GM21737 (cell line): ENCODE measurements around the gene HSF2BP.
"Not testable (repeated sequence)": the region's sequence is repeated elsewhere in the genome, so short reads cannot be mapped to it uniquely, and the experiment has no call there.

Experiments used
- ATAC-seq: cut with Tn5 transposase; IDR thresholded peaks from one replicate; pipeline ENCODE4 v1.9.1; 2021; ENCODE audit warnings: mild to moderate bottlenecking, moderate library complexity; ENCODE audit not compliant: unreplicated experiment

The HSF2BP gene

DNA sequence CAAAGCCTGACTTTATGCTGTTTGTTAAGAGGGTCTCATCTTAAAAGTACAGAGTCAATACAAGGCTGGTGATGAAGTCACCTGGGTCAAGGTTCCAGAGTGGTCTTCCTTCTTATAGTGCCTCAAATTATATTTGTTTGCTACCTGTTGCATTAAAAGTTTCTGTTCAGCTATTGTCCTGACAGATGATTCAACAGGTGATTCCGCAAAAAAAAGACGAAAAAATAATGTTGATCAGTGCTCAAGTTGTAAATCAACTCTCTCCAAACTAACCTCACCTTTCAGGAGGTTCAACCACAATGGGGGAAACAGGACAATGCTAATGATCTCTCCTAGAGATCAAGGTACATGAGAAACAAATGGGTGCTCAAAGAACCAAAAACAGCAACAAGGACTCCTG lies 35.7 kb downstream of the HSF2BP start:
- ATAC-seq = no peak

- no peak for ATAC-seq
Observed at GRCh38 chr21:43622796-43623195, 36.5 kb downstream of the HSF2BP start.

- ATAC-seq = no peak
Observed at GRCh38 chr21:43619856-43620255, 39.4 kb downstream of the HSF2BP start.

- no peak for ATAC-seq
Observed at GRCh38 chr21:43619344-43619743, 39.9 kb downstream of the HSF2BP start.

DNA sequence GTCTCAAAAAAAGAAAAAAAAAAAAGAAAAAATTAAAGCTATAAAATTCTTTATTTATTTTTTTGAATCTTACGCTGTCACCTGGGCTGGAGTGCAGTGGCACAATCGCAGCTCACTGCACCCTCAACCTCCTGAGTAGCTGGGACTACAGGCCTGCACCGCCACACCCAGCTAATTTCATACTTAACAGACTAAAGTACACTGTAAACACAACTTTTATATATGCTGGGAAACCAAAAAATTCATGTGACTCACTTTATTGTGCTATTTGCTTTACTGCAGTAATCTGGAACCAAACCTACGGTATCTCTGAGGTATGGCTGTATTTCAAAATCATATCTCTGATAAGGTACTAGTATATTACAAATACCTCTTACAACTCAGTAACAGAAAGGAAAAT lies 40.3 kb downstream of the HSF2BP start:
- ATAC-seq = no peak

DNA sequence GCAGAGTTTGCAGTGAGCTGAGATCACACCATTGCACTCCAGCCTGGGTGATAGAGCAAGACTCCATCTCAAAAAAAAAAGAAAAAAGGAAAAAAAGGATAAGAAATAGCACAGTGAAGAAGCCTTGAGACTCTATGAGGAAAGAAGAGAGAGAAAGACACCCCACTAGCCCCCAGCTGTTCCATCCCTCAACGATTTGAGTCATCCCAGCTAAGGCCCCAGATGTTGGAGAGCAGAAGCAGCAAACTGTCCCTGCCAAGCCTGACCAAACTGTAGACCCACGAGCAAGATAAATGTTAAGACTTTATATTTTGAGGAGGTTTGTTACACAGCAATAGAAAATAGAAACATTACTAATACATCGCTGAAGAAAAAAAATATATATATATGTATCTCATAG lies 42.4 kb downstream of the HSF2BP start:
- ATAC-seq = not testable (repeated sequence)

DNA sequence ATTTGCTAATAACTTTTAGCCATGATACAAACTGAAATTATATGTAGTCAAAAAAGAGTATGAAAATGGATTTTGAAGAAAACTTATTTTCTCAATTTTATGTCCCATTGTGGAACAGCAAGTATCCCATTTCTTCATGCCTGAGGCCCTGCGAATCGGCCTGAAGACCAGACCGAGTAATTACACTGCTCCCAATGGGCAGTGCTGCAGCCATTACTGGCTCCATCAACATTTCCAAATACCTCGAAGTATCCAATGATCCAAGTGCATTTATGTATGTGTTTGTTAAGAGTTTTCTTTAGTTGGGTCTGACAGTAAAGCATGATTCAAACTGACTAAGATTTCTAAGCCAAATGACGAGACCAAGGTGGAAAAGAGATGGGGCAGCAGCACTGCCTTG lies 44.4 kb downstream of the HSF2BP start:
- ATAC-seq = no peak

- ATAC-seq = no peak
Observed at GRCh38 chr21:43613755-43614638, 45.3 kb downstream of the HSF2BP start.

DNA sequence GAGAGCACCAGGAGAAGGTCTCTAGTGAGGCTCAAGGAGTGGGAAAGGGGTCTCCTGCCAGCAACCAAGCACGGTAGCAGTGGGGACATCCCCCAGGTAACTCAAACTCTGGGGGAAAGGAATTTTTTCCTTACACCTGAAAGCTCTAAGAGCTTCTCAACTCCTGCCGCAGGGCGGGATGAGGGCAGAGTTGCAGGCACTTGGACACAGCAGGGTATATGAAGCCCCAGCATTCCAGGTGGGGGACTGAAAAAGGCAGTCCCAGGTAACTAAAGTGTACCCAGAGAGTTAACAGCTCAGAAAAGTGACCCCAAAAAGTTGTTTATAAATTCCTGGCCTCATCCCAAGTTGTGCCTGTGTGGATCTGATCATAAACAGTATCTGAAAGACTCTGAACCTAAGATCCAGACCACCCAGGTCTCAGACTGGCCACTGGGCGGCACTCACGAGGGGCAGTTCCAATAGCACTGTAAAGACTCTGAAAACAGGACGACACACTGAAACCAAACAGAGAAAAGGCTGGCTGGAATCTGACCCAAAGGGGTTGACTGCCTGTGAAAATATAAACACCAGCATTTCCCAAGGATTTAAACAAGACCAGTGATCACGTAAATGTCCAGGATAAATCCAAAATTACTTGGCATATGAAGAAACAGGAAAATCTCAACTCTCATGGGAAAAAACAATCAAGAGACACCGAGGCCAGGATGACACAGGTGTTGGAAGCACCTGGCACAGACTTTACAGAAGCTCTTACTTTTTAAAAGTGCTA lies 47.5 kb downstream of the HSF2BP start:
- no peak for ATAC-seq

DNA sequence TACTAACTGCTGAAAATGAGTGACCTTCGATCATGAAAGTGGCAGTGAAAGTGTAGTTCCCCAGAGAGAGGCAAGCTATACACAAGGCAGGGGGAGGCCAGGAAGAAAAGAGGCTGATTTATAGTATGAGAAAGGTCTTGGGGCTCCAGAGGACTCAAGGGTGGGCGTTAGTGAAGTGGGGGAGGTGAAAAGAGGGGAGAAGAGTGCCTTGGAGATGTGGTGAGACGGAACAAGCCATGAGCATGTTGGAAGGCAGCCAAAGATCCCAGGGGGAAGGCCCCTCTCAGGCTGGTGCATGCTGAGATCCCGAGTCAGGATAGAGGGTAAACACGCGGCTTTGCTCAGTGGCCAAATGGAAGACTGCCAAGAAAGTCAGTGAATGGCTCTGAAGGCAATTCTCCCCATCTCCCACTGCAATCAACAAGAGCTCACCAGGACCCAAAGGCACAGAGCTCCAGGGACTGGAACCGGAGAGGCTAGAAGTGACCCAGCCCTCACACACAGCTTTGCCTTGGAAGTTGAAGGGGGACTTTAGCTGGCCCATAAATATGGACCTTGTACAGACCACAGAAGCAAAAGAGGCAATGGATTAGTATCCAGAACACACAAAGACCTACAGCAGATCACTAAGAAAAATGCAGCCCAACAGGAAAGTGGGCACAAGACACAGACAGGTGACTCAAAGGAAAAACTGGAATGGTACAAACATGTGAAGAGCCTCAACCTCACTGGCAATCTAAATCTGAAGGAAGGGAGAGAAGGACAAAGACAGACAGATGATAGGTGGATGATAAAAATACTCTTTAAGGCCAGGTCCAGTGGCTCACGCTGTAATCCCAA lies 49.6 kb downstream of the HSF2BP start:
- no peak for ATAC-seq

DNA sequence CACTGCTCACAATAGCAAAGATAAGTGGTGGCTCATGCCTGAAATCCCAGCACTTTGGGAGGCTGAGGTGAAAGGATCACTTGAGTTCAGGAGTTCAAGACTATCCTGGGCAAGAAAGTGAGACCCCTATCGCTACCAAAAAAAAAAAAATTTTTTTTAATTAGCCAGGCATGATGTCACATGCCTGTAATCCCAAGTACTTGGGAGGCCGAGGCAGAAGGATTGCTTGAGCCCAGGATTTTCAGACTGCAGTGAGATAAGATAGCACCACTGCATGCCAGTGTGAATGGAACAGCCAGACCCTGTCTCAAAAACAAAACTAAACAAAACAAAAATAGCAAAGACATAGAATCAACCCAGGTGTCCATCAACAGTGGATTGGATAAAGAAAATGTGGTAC lies 50.6 kb downstream of the HSF2BP start:
- ATAC-seq = no peak

DNA sequence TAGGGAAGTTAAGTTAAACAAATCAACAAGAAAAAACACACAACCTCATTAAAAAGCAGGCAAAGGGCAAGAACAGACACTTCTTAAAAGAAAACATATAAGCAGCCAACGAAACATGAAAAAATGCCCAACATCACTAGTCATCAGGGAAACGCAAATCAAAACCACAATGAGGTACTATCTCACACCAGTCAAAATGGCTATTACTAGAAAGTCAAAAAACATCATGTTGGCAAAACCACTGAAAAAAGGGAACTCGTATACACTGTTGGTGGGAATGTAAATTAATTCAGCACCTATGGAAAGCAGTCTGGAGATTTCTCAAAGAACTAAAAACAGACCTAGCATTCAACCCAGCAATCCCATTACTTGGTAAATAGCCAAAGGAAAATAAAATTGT lies 51.1 kb downstream of the HSF2BP start:
- no peak for ATAC-seq

DNA sequence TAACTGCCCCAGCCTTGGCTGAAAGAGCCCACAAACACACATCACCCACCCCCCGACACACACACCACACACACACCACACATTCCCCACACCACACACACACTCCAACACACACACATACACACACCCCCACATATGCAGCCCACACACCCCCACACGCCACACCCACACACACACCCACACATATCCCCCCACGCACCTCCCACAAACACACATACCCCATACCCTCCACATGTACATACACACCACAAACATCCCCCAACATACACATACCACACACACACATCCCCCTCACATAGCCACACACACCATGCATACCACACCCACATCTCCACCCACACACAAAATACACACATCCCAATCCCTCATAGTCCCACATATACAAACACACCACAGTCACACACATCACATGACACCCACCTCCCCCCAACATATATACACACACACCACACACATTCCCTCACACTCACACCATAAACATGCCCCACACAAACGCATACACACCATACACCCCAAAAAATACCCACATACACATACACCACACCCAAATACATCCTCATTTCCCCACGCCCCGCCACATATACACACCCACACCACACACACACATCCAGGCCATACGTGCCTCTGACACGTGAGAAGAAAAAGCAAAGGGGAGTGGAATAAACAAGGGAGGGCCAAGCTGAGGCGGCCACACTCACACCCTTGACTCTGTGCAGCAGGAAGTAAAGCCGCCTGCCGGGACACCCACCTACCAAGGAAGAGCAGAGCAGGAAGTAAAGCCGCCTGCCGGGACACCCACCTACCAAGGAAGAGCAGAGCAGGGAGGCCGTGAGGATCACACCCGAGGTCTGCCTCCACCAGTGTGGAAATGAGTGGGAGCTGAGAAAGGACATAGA lies 53.7 kb downstream of the HSF2BP start:
- no peak for ATAC-seq

- no peak for ATAC-seq
Observed at GRCh38 chr21:43604505-43605204, 54.6 kb downstream of the HSF2BP start.

DNA sequence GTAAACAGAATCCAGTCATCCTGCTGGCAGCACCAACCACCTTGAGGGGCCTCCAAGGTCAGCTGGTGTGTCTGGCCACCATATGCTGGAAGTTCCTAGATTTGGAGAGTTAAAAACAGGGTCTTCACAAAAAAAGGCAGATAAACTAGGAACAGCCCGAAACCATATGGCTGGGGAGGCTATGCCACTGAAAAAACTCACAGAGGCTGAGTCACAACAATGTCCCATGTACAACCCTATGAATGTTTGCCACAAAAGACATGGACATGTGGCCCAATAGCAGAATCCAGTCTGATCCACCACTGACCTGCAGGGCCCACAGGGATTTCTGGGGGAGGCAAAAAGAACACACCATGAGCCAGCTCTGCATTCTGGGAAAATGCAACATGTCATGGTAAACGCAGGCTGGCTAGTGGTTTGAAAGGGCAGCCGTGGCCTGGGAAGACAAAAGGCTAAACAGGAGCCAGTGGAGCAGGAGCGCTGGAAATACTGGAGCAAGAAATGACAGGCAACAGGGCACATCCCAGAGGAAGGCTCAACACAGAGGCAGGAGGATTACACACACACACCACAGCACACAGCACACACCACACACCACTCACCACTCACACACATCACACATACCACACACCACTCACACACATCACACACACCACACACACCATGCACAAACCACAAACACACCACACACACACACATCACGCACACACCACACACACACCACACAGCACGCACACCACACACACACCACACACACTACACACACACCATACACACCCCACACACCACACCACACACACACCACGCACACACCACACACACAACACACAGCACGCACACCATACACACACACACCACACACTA lies 55.4 kb downstream of the HSF2BP start:
- no peak for ATAC-seq

DNA sequence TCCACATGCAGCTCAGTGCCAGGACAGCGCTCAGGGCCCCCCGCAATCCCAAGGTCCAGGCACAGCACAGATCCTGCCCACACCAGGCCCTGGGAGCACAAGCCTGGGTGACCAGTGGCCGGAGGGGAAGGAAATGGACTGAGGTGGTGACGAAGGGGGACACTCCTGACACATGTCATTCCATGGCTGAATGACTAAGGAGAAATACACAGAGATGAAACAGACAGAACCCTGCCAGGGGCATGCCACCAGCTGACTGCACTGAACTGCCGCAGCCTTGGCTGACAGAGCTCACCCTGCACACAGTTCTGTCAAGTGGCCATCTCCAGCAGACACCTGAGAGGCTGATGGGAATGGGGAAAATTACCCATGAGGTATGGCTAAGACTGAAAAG lies 56.1 kb downstream of the HSF2BP start:
- no peak for ATAC-seq

- no peak for ATAC-seq
Observed at GRCh38 chr21:43602266-43603232, 56.7 kb downstream of the HSF2BP start.
